ENCODE data around the gene ELL.
A peak's percentile ranks its signal among the peaks of the same experiment; 100 is the strongest.
"Not testable (repeated sequence)": the region's sequence is repeated elsewhere in the genome, so short reads cannot be mapped to it uniquely, and the experiment has no call there.

The ELL gene

DNA sequence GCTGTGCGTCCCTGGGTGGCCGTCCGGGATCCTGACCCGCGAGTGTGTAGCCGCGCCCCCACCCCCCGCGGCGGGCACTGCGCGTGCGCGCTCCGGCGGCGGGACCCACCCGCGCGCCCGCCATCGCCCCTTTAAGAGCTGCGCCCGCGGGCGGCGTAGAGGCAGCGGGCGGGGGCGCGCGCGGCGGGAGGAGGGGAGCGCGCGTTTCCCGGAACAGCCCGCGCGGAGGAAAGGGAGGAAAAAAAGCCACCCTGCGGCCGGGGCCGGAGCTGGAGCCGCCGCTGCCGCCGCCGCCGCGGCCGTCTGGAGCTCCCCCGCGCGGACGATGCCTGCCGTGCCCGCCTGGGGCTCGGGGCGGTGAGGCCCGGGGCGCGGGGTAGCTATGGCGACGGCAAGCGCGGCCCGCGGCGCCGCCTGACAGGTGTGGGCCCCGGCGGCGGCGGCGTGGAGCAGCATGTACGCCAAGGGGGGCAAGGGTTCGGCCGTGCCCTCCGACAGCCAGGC lies 102.6 kb downstream of the ELL start, which contains the start of gene SSBP4:
TSS of gene SSBP4 (plus strand) at position 204 of the 504 bp plus-strand sequence. CDS start at position 455, 251 bp downstream.
- DNase-seq, result peak; percentile 60

DNA sequence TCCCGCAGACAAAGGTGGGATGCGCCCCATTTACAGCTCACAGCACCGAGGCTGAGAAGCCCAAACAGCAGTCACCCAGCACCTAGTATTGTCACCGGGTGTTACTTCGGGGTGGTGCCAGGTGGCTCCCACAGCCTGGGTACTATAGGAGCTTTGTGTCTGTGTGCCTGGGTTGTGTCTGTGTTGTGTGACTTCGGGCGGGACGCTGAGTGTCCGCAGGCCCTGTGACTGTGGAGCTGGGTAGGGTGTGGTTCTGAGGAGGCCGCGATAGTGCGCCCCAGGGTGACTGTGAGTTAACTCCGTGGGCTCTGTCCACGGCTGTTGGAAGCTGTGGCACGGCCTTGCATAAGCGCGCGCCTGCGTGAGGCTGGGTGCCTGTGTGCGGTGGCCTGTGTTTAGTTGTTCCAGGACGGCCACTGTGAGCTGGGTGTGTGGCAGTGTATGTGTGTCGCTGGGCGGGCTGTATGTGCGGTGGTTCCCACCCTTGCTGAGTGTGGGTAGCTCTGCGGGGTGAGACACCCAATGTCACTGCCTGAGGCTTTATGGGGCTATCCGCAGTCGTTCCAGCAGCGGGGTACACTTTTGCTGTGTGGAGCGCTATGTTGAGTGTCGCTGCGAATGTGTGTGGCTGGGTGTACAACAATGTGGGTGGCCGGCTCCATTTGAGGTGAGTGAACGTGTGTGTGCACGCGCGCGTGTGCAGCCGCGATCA lies 103.2 kb downstream of the ELL start:
- peak; percentile 61 for DNase-seq

DNA sequence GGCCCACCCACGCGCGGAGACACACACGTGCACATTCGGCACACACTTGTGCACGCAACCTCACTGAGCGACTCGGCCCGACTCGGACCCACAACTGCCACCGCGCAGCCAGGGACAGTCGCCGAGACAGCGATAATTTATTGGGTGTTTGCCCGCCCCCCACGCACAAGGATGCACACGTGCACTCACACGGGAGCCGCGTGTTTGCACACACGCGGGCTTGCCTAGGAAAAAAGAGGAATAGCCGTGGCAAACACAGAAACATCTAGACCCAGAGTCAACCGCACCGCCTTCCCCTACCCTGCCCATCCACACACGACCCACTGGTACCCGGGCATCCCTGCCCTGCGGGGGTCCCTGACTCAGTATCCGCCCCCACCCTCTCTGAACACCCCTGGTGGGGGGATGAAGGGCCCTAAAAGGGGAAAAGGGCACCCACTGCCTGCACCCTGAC lies 103.8 kb downstream of the ELL start:
- no peak for DNase-seq

DNA sequence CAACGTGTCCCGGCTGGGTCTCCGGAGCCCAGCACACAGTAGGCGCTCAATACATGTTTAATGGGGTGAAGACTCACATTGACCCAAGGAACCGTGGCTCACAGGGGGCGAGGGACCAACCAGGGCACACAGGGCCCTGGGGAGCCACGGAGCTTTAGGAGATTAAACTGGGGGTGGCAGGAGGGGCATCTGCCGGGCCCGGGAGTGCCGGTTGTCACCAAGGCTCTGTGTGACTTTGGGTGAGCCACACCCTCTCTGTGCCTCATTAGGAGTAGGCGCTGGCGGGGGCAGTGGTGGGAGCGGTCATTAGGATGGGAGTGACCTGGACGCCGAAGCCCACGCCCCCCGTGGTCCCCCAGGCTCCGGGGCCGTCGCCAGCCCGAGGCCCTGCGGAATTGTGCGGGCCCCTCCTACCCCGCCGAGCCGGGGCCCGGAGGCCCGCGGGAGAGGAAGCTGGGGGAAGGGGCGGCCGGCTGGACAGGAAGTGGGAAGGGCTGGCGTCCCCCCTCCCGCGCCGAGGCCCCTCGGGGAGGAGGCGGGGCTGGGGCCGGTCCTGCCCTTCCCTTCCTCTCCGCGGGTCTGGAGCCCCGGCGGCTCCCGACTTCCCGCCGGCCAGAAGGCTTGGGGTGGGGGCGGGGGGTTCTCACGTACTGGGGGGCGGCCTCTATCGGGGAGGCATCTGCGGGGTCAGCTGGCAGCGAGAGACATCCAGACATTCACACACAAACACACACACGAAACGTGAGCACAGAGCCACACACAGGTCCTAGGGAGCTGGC lies 104.4 kb downstream of the ELL start:
- DNase-seq, result no peak

DNA sequence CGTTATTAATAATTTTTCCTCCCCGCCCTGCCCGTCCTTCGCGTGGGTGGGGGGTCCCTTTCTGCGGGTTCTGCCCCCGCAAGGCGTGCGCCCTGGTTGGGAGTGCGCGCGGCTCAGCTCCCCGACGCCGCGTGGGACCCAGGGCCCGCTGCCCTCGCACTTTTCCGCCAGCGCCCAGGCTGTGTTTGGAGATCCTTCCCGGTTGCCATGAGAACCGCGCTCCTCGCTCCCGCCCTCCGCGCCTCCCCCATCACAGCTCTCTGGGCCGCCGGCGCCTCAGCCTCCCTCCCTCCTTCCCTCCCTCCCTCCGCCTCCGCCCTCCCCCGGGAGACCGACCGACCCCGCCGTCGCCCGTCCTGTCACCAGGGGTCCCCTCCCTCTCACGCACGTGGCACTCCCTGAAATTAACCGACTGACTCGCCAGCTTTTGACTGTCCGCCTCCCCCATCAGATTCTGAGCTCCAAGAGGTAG lies 105.1 kb downstream of the ELL start:
- DNase-seq, result peak; percentile 84

DNA sequence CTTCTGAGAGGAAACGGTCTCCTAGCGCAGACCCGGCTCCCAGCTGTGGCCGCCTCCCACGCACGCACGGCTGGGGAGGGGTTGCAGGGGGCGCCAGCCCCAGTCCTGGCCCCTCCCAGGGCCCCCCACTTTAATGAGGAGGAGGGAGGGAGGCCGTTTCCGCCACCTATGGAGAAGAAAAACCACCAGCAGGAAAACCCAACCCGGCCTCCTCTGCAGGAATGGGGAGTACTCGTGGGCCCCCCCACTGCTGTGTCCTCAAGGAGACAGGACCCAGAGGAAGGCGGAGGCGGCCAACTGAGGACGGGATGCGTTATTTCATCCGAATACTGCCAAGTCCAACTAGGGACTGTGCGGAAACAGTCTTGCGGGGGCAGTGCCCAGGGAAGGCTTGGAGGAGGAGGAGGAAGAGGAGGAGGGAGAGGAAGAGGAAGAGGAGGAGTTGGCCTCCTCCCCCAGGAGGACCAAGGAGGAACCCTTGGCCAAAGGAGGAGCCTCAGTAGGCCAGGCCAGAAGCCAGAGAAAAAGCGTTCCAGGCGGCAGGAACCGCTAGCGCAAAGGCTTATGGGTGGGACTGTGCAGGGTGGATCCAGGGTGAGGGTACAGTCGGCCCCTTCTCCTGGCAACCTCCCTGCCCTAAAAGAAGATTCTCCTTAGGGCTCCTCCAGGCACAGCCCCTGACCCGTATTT lies 106.5 kb downstream of the ELL start:
- DNase-seq, result no peak

DNA sequence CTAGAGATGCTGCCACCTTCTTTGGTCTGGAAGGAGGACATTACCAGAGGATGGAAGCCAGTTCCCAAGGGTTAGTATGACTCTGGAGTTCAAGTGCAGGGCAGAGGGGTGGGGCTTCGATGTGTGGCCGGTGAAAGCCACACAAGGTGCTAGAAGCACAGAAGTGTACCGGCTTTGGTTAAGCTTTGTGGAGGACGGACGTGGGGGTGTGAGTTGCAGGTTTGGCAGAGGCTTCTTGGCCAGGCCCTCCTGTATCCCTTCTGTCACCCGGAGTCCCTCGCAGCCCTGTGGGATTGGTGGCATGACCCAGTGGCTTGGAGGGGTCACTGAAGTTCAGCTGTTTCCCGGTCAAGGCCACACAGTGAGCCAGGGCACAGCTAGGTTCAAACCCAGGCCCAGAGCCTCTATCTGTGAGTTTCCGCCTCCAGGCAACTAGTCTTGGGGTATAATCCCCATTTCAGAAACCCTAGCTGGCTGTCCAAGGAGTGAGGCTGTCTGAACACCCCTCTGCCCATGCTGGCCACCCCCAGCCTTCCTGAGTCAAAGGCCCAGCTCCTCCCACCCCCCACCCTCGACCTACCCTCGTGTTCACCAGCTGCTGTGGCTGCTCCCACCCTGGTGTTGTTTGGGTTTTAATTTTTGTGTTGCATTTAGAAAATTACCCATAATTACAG lies 107.2 kb downstream of the ELL start:
- DNase-seq, result no peak

DNA sequence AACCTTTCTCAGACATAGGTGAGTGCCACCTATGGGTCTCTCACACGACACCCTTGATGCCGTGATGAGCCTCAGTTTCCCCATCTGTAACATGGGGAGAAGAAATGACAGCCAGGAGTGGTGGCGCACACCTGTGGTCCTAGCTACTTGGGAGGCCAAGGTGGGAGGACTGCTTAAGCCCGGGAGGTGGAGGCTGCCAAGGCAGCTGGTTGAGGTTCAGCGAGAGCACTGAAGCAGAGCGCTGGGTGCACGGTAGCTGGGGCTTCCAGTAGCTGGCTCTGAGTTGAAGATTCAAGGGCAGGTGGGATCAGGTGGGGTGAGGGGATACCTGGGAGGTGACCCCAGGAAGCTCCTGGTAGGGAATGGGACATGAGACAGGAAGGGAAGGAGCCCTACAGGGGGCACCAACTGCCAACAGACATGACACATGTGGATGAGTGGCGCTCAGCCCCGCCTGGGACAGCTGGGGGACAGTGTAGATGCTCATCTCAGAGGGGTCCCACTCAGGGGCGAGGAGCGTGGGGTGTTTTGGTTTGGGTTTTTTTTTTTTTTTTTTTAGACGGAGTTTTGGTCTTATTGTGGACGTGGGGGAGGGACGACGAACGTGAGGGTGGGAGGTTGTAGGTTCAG lies 109.1 kb downstream of the ELL start:
- no peak for DNase-seq

DNA sequence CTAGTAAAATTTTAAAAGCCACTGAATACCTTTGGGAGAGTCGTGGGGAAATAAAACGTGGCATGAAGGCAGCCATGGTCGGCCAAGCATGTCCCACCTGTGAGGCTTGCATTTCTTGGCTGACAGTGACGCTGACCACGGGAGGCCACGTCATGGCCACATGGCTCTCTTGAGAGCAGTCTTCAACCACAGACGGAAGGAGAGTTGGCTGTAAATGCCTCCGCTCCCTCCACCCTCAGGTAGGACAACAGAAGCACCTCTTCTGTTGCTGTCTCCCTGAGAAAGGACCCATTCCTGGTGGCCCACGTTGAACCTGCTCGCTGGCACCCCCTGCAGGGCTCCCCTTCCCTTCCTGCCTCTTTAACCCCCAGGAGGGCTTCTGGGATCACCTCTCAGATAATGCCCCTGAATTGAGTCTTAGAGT lies 113.8 kb downstream of the ELL start:
- no peak for DNase-seq

DNA sequence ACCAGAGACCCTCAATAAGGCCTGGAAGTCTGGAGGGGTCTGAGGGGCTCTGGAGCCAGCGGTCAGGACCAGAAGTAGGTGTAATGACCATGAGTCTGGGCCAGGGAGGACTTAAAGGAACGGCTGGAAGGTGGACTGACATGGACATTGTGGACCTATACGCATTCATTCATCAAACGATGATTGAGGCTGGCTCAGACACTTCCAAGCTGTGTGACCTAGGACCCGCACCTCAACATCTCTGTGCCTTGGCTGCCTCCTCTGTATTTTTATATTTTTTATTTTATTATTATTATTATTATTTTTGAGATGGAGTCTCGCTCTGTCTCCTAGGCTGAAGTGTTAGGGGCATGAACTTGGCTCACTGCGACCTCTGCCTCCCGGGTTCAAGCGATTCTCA lies 115.1 kb downstream of the ELL start:
- DNase-seq, result no peak

DNA sequence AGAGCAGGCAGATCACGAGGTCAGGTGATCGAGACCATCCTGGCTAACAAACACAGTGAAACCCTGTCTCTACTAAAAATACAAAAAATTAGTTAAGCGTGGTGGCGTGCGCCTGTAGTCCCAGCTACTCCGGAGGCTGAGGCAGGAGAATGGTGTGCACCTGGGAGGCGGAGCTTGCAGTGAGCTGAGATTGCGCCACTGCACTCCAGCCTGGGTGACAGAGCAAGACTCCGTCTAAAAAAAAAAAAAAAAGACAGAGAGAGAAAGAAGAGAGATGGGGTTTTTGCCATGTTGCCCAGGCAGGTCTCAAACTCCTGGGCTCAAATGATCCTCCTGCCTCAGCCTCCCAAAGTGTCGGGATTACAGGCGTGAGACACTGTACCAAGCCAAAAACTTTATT lies 116.1 kb downstream of the ELL start:
- not testable (repeated sequence) for DNase-seq

DNA sequence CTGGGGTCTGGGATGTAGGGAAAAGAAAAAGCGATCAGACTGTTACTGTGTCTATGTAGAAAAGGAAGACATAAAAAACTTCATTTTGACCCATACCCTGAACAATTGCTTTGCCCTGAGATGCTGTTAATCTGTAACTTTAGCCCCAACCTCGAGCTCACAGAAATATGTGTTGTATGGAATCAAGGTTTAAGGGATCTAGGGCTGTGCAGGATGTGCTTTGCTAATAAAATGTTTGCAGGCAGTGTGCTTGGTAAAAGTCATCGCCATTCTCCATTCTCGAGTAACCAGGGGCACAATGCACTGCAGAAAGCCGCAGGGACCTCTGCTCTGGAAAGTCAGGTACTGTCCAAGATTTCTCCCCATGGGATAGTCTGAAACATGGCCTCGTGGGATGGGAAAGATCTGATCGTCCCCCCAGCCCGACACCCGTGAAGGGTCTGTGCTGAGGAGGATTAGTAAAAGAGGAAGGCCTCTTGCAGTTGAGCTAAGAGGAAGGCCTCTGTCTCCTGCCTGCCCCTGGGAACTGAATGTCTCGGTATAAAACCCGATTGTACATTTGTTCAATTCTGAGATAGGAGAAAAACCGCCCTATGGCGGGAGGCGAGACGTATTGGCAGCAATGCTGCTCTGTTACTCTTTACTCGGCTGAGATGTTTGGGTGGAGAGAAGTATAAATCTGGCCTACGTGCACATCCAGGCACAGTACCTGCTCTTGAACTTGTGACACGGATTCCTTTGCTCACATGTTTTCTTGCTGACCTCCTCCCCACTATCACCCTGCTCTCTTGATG lies 119.2 kb downstream of the ELL start:
- DNase-seq, result not testable (repeated sequence)

DNA sequence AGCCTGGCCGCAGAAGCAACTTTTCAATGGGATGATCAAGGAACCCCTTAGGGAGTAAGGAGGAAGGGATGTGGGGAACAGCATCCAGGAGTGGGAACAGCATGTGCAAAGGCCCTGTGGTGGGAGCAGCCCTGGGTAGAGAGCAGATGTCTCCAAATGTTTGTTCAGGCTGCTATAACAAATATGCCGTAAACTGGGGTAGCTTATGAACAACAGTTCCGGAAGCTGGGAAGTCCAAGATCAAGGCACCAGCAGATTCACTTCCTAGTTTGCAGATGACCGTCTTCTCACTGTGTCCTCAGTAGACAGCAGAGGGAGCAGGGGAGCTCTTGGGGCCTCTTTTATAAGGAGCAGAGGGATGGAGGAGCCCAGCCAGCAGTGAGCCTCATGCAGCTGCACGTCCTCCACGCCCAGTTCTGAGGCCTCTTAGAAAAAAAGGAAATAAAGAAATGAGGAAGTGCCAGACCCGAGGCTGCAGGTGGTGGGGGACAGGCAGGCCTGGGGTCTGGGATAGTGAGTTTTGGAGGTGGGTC lies 120.2 kb downstream of the ELL start:
- no peak for DNase-seq

DNA sequence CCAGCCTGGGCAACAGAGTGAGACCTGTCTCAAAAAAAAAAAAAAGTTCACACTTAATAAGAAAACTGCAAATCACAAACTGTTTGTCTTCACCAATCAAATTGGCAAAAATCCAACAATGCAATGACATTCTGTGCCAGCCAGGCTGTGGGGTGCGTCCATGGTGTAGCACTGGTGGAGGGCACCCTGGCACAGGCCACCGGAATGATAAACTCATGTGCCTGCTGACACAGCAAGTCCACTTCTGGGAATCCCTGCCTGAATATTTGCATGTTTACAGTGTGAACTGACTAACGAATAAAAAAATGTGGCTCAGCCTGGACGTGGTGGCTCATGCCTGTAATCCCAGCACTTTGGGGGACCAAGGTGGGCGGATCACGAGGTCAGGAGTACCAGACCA lies 122.9 kb downstream of the ELL start:
- no peak for DNase-seq

DNA sequence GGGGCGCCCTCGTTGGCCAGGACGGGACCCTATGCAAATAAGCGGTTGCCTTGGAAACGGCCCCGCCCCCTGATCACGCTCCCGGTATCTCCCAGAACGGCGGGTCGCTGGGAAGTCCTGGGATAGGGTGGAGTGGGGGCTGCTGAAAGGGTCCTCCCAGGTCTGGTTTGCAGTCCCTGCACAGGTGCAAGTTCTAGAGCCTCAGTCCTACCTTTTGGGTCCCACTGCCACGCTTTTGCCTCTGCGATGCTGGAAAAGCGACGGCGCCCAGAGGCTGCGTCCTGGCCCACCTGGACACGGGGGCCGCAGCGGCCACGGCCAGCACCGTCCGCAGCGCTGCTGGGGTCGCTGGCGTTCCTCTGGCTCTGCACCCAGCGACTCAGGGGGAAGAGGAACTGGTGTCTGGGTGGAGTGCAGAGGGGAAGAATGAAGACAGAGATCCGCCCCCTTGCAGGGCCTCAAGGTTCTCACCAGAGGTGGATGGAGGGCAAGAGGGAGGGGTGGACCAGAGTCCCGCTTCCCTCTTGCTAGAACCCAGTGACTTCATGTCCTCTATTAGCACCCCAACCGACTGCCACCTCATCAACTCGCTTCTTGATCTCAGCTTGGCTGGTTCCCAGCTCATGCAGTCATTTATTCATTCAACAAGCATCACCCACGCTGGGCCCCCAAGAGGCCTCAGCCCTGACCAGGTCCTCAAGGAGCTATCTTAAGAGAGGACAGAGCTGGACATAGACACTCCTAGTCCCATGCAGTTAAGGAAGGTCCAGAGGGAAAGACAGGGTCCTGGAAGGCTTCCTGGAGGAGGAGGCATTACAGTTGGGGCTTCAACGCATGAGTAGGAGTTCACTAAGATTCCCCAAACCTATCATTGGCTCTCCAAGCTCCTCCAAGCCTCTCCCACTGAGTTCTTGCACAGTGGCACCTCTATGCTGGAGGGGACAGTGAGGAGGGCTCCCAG lies 124.3 kb downstream of the ELL start, which contains the start of gene LRRC25:
TSS of gene LRRC25 (minus strand) at position 381 of the 961 bp plus-strand sequence. CDS start 659 bp downstream, outside the sequence.
- DNase-seq, result no peak

DNA sequence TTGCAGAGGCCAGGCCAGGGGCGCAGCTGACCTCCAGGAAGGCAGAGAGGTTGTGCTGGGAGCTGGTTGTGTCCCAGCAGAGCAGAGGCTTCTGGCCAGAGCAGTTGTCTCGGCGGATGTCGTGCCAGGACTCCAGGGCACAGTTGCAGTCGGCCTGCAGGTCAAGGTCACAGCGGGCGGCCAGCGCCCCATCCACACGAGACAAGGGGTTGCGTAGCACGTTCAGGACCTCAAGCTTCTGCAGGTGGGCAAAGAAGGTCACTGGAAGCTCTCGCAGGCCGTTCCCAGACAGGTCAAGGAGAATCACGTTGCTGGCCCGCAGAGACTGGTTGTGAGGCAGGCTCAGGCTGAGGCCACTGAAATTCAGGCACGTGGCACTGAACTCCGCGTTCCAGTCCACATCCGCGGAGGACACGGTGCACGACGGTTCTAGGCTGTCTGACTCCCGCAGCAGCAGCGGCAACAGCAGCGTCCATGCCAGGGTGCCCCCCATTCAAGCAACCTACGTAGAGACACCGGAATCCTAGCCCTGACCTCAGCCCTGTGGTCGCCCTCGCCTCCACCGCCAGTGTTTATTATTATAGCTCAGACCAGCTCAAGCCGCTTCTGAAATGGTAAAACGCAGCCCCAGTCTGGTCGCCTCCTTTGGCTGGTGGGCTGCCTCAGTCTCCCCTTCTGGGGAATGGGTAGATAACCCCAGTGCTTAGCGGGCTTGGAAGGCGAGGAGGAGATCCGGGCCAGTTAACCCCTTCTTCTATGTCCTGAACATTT lies 125.2 kb downstream of the ELL start:
- DNase-seq, result no peak

DNA sequence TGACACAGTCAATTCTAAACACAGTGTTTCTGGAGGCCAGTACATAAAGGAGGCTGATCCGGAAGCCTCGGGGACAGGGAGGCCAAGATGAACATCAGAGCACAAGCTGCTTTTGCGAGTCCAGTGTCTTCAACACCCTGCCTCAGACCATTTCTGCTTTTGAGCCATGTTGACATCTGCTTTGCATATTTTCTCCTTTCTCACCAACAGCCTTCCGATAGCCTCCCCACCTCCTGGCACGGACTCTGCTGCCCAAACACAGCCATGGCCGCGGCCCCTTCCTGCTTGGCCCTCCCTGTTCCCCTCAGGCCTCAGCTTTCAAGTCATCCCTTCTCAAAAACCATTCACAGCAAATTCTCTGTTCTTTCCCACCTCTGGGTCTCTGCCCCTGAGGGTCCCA lies 128.0 kb downstream of the ELL start:
- no peak for DNase-seq

DNA sequence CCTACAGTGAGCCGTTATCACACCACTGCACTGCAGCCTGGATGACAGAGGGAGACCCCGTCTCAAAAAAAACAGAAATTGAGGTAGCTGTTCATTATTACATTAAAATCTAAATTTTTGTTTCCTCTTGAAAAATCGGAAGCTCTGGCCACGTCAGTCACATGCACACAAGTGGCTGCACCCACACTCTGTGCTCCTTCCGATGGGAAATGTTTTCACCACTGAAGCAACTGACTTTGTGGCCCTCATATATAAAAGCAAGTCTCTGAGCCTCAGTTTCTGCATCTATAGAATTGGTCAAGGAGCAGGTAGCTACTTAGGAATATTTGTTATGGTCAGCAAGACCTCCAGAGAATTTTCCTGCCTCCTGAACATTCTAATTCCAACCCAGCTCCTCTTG lies 128.9 kb downstream of the ELL start:
- DNase-seq, result no peak
